GM19438 (cell line): ENCODE results near the gene IKBKE.

ENCODE experiments used
- ATAC-seq: cut with Tn5 transposase; IDR thresholded peaks from one replicate; pipeline ENCODE4 v1.9.1; 2021; ENCODE audit warnings: low read depth; ENCODE audit not compliant: unreplicated experiment

Gene IKBKE

DNA sequence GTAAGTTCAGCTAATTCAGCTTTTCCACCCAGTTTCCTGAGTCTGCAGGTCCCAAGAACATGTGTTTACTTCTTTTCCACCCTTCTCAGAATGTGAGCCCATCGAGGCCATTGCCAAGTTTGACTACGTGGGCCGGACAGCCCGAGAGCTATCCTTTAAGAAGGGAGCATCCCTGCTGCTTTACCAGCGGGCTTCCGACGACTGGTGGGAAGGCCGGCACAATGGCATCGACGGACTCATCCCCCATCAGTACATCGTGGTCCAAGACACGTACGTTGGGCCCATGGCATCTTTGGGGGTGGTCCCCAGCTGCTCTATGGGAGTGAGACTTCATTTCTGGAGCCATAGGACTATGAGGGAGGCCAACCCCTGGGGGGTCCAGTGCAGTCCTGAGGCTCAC is 17.2 kb upstream of the IKBKE start:
- ATAC-seq: no peak

DNA sequence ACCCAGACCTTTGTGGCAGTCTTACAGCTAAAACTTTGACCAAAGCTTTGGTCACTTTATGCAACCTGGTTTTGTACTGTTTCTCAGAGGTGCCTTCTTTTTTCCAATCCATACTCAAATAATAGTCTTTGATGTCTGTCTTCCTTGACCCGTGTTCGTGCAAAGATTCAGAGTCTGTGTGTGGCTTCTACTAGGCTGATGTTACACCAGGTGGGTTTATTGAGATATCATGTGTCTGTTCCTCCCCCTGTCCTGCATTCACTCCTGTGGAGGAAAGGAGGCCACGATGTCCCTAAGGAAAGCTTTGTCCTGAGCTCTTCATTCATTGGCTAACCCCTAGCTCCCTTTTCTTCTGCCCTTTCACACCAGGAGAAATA is 15.0 kb upstream of the IKBKE start:
- no peak for ATAC-seq

DNA sequence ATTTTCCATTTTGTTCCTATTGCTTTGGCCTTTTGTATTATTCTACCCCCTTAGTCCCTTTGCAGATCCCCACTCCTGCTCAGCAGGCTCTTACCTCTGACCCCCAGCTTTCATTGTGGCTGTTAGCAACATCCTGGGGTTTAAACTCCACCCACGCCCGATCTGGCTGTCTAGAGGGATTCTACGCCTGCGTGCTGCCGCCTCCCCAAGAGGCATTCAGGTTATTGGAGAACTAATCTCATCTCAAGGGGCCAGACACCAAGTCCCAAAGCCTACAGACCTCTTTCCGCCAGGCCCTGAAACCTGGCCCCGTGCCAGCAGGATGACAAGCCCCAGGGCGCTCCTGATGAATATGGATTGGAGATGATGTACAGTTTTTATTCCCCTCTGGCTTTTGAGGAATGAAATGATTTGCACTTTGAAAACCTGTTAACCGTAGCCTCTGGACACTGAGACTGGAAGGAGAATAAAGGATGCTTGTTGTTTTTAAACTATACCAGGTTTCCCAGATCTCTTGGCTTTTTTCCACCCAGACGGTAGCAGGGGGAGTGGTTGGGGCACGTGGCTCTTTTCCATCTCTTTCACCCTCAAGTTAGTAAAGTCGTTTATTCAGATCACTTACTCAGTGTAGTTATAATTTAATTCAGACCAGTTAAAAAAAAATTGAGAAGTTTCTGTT is 14.5 kb upstream of the IKBKE start:
- ATAC-seq: no peak

DNA sequence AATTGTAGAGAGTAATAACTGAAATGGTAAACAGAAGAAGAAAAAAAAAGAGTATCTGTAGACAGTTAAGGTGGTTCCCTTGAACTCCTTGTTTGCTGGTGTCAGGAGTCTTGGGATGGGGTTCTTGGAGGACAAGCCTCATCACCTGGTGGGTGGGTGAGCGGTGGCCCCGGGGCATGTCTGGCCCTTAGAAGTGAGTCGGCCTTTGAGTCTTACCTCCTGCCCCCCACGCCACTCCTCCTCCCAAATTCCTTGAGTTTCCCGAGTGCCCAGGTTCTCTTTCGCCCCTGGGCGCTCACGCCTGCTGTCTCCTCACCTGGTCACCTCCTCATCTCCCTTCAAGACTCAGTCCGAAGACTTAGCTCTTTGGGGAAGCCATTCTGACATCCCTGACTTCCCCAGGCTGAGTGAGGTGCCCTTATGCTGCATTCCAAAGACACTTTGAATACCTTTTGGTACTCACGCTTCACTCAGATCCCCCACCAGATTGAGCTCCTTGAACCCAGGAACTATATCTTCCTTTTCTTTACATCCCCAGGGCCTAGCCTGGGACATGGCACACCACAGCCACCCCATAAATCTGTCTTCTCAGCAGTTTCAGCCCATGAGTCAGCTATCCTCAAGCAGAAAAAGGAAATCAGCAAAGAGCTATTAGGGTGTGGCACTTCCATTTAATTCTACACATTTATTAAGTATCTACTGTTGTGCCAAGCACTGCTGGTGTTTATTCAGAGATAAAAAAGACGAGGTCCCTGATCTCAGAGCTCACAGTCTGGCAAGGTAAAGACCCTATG is 13.5 kb upstream of the IKBKE start:
- no peak for ATAC-seq

DNA sequence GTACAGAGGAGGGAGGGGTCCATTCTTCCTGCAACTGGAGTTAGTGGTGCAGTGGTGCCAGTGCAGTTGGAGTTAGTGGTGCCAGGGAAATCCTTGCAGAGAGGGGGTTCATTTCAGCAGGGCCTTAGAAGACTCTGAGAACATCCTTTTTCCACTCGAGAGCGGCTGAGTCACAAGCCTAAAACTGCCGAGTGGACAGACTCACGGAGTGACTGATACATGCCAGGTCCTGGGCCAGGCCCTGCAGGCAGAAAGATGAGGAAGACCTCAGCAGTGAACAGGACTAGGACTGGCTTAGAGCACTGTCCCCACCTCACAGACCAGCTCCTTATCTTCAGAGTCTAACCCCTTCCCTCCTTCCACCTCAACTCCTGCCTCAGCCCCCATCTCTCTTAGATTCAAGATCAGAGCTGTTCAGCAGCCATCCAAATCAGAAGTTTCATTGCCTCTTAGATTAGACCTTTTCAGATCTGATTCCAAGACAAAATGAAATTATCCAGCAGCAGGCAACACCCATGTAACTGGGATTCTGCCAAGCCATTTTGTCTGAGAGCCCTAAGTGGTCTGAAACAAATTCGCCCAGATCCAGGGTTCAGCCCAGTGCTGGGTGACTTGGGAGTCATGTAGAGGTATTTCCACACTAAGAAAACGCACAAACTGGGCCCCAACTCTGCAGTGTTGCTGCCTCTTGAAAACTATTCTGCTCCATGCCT is 12.7 kb upstream of the IKBKE start:
- no peak for ATAC-seq

DNA sequence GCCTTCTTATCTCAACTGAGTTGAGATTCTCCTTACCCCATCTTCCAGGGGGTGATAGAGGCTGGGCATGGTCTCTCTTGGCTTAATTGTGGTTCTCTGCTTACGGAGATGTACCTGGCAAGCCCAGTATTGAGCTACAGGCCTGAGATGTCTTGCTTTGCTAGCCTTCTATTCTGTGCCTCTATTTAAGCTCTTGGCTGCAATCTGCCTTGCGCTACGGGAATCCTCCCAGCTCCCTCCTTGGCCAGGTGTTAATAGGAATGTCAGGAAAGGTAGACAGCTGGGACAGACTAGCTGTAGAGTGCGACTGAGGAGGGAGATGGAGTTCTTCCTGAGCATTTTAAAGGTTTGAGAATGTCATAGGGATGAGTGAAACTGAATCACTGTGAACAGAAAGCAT is 10.6 kb upstream of the IKBKE start:
- no peak for ATAC-seq

DNA sequence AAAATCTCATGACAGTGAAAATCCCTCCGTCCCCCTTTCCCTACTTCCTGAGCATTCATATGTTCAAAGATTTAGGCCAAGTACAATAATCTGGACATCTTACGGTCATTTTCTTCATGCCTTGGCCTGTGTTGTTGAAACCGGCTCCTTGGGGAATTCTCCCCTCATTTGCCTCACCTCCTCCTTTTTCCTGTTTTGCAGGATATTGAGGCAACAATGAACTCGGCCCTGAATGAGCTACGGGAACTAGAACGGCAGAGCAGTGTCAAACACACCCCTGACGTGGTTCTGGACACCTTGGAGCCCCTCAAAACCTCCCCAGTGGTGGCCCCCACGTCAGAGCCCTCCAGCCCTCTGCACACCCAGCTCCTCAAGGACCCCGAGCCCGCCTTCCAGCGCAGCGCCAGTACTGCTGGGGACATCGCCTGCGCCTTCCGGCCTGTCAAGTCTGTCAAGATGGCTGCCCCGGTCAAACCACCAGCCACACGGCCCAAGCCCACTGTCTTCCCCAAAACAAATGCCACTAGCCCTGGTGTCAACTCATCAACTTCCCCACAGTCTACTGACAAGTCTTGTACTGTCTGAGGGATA is 9.3 kb upstream of the IKBKE start:
- ATAC-seq: no peak

DNA sequence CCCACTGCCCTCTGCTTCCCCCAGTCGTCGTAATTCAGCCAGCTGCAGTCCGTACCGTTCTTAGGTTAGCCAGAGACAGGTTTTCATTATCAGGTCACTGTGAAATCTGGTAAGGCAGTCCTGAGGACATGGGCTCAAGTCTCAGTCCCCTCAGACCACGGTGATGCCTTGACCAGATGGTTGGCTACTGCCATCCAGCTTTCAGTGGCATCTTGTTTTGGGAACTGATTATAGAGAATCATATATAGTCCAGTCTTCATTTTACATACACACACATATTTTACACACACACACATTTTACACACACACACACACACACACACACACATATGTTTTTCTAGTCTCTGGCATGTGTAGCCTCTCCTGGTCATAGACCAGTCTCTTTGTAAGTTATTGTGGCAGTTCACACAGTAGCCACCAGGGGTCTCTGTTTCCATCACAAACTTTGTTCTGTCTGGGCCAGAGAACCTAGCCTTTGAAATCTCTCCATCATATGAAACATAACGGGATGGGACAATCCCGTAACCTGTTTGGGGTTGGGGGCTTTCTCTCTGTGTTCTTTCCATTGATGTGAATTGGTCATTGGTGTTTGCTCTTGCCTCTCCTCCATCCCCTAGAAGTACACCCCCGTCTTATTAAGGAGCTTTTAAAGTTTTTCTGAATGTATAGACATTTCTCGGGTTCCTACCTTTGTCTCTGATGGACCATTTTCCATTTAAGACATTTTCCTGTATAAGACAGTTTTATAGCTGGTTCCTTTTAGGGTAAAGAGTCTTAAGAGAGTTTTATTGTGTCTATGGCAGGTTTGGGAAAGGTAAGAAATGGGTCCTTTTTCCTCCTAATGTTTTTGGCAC is 8.4 kb upstream of the IKBKE start:
- ATAC-seq: no peak

DNA sequence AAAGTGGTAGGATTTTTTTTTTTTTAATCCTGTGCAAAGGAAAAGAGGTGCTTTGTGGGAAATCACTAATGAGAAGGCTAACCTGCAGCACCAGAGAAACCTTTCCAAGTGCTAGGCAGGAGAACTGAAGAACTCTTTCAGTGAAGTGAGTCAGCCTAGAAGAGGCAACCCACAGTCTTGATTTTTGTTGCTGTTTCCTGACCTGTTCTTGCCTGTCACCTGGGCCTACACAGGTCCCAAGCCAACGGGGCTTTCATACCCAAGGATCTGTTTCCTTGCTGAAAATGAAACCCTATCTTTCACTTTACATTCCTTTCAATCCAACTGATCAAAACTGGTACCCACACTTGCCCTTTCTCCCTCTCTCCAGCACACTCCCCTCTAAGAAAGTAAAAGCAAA is 7.1 kb upstream of the IKBKE start:
- ATAC-seq: no peak

DNA sequence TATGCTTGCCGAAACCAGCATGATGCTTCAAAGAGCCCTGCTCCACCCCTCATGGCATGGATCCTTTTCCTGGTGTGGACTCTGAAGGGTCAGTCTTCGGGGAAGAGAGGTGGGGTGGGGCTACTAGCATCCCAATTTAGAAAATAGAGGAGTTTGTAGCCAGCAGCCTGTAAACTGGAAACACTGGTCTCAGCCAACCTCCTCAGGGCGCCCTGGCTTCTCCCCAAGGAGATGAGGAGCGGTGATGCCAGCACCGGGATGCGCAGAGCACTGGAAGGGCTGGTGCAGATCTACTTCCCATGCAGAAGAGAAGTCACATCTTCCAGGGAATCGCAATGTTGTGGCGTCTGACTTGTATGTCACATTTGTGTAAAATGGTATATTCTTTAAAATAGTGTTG is 6.4 kb upstream of the IKBKE start:
- no peak for ATAC-seq

DNA sequence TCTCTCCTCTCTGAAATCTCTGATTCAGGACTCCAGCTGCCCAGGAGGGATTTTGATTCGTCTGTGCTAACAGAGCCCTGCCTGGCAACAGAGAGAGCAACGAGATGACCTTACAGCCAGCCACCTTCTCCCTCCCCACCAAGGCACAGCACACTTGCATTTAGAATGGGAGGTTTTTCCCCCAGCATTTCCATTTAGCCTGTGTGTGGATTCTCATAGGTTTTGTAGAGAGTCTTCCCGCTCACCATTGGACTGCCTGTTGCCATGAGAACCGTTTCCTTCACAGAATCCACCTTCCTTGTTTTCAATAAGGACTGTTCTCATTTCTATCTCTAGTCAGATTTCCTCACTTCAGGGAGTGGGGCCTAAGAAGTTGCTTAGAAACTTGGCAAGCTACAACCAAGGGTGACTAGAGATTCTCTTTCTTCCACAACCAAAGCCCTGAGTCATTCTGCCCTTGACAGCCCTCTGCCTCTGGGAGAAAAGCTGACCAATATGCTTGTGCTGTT is 5.8 kb upstream of the IKBKE start:
- ATAC-seq: no peak

DNA sequence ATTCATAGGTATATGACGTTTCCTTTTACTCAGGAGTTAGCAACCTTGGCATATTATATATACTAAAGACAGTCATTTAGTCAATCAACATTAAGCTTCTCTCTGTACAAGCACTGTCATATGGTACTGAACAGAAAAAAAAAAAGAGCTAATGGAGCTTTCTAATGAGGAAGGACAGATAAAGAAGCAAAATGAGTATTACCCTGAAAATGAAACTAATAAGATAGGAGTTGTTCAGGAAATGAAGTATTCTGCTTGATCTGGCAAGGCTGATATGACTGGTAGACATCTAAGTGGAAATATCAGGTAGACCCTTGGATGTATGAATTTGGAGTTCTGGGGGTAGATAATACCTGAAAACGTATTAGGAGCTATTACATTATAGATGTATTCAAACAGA is 4.3 kb upstream of the IKBKE start:
- ATAC-seq: no peak

DNA sequence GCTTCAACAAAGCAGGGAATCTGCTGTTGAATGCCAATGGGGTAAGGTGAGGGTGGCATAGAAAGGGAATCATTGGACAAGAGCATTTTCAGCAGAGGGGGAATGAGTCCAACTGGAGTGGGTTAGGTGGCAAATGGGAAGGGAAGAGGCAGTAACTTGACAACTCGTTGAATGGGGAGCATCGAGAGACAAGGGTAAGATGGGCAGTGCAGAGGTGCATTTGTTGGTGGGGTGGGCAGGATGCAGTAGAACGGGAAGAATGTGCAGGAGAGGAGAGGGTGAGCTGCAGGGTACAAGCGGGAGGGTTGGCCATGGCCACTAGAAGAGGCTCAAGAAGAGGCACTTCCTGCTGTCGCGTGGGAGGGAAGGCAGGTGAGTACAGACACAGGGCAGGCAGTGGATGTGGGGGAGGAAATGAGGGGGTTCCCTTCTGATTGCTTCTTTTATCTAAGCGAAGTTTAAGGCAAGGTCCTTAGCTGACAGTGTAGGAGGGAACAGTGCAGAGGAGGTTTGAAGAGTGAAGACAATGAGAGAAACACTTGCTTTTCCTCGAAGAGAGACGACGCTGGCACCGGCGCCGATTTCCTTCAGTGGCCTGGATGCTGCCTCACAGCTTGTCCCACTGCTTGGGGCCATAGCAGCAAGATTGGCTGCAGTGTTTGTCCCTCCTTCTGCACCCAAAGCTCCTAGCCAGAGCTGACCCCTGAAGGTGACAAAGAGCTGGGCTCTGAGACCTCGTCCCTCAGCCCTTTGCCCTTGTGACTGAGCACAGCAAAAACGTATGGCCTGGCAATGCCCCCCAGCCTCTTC is 3.2 kb upstream of the IKBKE start:
- no peak for ATAC-seq

DNA sequence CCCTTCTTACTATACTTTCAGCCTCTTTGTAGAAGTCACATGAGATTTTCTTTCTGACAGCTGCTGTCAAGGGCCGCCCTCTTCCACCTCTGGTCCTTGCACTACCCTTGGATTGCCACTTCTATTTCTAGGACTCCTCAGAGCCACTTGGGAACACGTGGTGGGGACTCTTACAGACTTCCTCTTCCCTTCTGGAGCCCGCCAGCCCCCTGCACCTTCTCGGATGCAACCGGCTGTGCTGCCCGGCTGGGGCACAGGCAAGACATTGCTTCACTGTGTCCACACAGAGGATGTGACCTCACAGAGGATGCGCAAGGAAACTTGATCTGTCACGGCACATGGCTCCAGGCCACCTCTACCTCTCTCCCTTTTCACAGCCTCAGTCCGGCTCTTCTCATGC is 2.4 kb upstream of the IKBKE start:
- no peak for ATAC-seq

DNA sequence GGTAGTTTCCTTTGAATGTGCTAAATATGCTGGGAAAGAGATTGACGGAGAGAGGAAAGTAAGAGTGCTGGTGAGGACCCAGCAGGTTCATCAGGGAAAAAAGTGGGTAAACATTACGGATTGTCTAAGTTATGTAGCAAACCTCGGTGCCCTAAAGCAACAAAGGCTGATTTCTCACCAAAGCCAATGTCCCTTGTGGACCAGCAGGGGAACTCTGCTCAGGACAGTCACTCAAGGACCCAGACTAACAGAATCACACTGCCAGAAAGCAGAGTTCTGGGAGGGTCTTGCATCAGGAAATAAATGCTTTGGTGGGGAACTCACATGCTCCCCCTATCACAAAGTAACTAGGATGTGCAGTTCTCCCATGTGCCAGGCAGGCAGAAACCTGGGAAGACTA is 1.7 kb upstream of the IKBKE start:
- ATAC-seq: no peak

DNA sequence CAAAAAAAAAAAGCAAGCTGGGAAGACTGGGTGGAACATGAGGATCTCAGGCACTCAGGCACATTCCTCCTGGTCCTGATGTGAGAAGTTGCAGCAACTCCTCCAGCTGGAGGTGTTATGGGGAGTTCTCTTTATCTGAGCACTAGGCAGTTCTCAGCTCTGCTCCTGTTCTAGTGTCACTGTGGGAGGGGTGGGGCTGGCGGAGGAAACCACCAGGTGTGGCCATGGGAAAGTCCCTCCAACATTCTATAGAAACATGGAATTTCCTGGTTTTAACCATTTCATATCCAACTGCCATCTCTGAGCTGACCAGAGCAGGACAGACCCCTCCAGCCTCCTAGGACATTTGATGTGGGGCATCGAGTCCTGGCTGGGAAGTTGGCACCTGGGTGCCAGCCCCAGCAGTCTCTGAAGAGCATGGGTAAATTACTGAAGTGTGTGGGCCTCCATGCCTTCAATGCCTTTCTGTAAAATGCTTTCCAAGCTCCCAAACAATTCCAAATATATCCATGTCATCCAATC is 804 bp upstream of the IKBKE start:
- no peak for ATAC-seq

DNA sequence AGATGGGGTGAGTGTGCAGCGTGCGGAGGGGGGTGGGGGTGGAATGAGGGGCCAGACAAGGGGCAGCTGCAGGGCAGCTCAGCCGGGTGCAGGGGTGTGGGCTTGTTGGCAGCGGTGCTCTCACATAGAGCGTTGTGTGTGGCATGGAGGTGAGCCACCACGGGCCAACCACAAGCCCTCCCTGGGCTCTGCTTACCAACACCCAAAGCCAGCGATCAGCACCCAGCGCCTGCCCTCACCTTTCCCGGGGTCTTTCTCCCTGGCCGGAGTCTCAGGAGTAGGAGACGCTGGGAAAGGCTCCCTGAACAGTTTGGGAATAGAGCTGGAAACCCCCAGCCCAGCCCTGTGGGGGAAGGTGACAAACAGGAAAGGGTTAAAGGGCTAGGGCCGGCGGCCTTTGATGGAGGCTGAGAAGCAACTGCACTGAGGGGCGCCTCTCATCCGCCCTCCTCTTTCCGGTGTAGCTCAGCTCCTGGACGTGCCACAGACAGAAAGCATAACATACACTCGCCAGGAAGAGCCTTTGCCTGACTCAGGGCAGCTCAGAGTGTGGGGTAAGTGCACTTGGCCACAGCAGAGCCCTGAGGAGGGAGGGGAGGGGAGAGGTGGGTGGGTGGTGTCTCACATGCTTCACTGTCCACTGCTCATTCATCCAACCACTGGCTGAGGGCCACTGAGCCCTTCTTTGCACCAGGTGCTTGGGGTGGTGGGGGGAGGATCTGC is 577 bp downstream of the IKBKE start:
- peak; percentile 4 for ATAC-seq

DNA sequence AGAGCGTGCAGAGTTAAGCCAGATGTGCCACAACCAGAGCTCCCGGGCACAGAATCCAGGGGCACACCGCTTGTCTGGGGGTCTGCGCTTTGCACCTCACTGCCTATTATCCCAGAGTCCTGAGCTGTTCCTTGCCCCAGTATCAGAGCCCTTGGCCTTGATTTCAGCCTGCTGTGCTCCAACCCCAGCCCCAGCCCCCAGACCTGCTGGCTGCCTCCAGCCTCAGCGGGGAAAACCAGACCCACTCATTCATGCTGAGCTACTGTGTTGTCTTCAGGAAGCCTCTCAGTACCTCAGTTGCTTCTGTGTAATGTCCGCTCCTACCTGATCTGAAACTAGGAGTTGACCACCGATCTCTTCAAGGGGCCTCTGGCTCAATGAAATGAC is 1.1 kb downstream of the IKBKE start:
- no peak for ATAC-seq

DNA sequence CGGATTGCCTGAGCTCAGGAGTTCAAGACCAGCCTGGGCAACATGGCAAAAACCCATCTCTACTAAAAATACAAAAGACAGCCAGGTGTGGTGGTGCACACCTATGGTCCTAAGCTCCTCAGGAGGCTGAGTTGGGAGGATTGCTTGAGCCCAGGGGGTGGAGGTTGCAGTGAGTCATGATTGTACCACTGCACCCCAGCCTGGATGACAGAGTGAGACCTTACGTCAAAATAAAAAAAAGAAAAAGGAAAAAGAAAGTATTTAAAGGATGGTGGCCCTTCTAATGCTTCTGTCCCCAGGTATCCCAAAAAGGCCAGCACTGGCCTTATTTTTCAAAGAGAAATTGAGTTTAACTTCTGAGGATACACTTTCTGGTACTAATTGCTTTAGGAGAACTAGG is 1.7 kb downstream of the IKBKE start:
- ATAC-seq: no peak
